Astrocyte (in vitro differentiated cells and primary cell): ENCODE measurements around the gene TMOD1. TPM values are rescaled to one million over a fixed set of nuclear protein-coding genes. Genes with fewer than 3 reads are reported as not detected.

Experiments used
- DNase-seq: peaks from one replicate; pipeline ENCODE4 v3.0.0-alpha.2; 2010; ENCODE audit warnings: low read depth
- FAIRE-seq: peaks from 2 replicates; lab custom pipeline; 2011; peaks lifted over from hg19 to GRCh38; lab: Jason Lieb, UNC
- H2AFZ ChIP-seq: 2 replicates; pipeline ENCODE4 v1.6.0; 2012; ENCODE audit warnings: low read depth, low read length, inconsistent platforms
- H3K27ac ChIP-seq: 2 replicates; pipeline ENCODE4 v1.5.1; 2011; ENCODE audit warnings: low read depth, low read length, inconsistent platforms
- H3K27me3 ChIP-seq: 2 replicates; pipeline ENCODE4 v1.6.0; 2011; ENCODE audit warnings: low read length, inconsistent platforms; ENCODE audit not compliant: insufficient read depth
- H3K36me3 ChIP-seq: 2 replicates; pipeline ENCODE4 v1.5.1; 2011; ENCODE audit warnings: low read length, inconsistent platforms; ENCODE audit not compliant: insufficient read depth
- H3K4me1 ChIP-seq: 2 replicates; pipeline ENCODE4 v1.5.1; 2011; ENCODE audit warnings: low read length, inconsistent platforms; ENCODE audit not compliant: insufficient read depth
- H3K4me2 ChIP-seq: 2 replicates; pipeline ENCODE4 v1.6.0; 2012; ENCODE audit warnings: low read length, inconsistent platforms
- H3K4me3 ChIP-seq: 2 replicates; pipeline ENCODE4 v1.5.1; 2011; ENCODE audit warnings: low read depth, mild to moderate bottlenecking, low read length, inconsistent platforms; ENCODE audit not compliant: insufficient read depth
- H3K79me2 ChIP-seq: 2 replicates; pipeline ENCODE4 v1.6.0; 2012; ENCODE audit warnings: mild to moderate bottlenecking, low read length, inconsistent platforms; ENCODE audit not compliant: insufficient read depth
- H3K9ac ChIP-seq: 2 replicates; pipeline ENCODE4 v1.6.0; 2012; ENCODE audit warnings: mild to moderate bottlenecking, low read length, inconsistent platforms
- H3K9me3 ChIP-seq: 2 replicates; pipeline ENCODE4 v1.5.1; 2012; ENCODE audit warnings: low read depth, mild to moderate bottlenecking, low read length, inconsistent platforms; ENCODE audit not compliant: insufficient read depth
- H4K20me1 ChIP-seq: 2 replicates; pipeline ENCODE4 v1.6.0; 2012; ENCODE audit warnings: low read length, inconsistent platforms; ENCODE audit not compliant: insufficient read depth
- H3K27ac Mint-ChIP-seq: one replicate; pipeline ENCODE4 v1.8.0; 2021; ENCODE audit warnings: mild to moderate bottlenecking, mixed read lengths; ENCODE audit not compliant: unreplicated experiment
- H3K27me3 Mint-ChIP-seq: one replicate; pipeline ENCODE4 v1.8.0; 2021; ENCODE audit warnings: low read depth, mixed read lengths; ENCODE audit not compliant: unreplicated experiment
- H3K36me3 Mint-ChIP-seq: one replicate; pipeline ENCODE4 v1.8.0; 2021; ENCODE audit warnings: low read depth, mixed read lengths; ENCODE audit not compliant: unreplicated experiment
- H3K4me1 Mint-ChIP-seq: one replicate; pipeline ENCODE4 v1.8.0; 2021; ENCODE audit warnings: low read depth, mixed read lengths; ENCODE audit not compliant: unreplicated experiment
- H3K4me3 Mint-ChIP-seq: one replicate; pipeline ENCODE4 v1.8.0; 2021; ENCODE audit warnings: mild to moderate bottlenecking, moderate library complexity, mixed read lengths; ENCODE audit not compliant: unreplicated experiment
- H3K9me3 Mint-ChIP-seq: one replicate; pipeline ENCODE4 v1.8.0; 2021; ENCODE audit warnings: mild to moderate bottlenecking, mixed read lengths; ENCODE audit not compliant: unreplicated experiment
- CTCF ChIP-seq: IDR thresholded peaks from 2 replicates; pipeline ENCODE4 v1.5.1; 2011; ENCODE audit warnings: low read depth, mild to moderate bottlenecking, inconsistent platforms, low read length, moderate library complexity; ENCODE audit not compliant: insufficient read depth
- EZH2 ChIP-seq: IDR thresholded peaks from 2 replicates; pipeline ENCODE4 v1.6.1; 2012; ENCODE audit warnings: mild to moderate bottlenecking, low read length, inconsistent platforms; ENCODE audit not compliant: insufficient read depth
- total RNA-seq: library from RNA; stranded (reverse); gene quantifications from 2 replicates; pipeline ENCODE4 v1.2.1, GENCODE V29; 2021

TMOD1 gene
- total RNA-seq, 1 donor from 2014 or later = 0.48 TPM

- no peaks in the 10 kb centered on the region for H3K9me3 ChIP-seq
- no peak for TF ChIP-seq EZH2
- no peak for TF ChIP-seq CTCF
- no peak overlapping the region for H3K27ac Mint-ChIP-seq
- H3K9ac ChIP-seq = no peak overlapping the region
- peaks cover 15% of the 10 kb centered on the region for H3K4me1 ChIP-seq
- peaks cover 14% of the 10 kb centered on the region for H3K4me1 Mint-ChIP-seq
- no peak overlapping the region for H2AFZ ChIP-seq
- H3K4me3 ChIP-seq = no peak overlapping the region
- peaks cover 71% of the 10 kb centered on the region for H3K79me2 ChIP-seq
- FAIRE-seq = no peak
- H4K20me1 ChIP-seq = peaks cover 24% of the 10 kb centered on the region
- H3K36me3 ChIP-seq = peaks cover 3% of the 10 kb centered on the region
- no peaks in the 10 kb centered on the region for H3K9me3 Mint-ChIP-seq
- DNase-seq = no peak
- no peak overlapping the region for H3K27ac ChIP-seq
- H3K36me3 Mint-ChIP-seq = peaks cover 4% of the 10 kb centered on the region
- H3K4me2 ChIP-seq = no peak overlapping the region
- no peak overlapping the region for H3K4me3 Mint-ChIP-seq
- no peaks in the 10 kb centered on the region for H3K27me3 Mint-ChIP-seq
- H3K27me3 ChIP-seq = no peaks in the 10 kb centered on the region
Measured at GRCh38 chr9:97630591-97630990, 129.1 kb downstream of the TMOD1 start.

DNA sequence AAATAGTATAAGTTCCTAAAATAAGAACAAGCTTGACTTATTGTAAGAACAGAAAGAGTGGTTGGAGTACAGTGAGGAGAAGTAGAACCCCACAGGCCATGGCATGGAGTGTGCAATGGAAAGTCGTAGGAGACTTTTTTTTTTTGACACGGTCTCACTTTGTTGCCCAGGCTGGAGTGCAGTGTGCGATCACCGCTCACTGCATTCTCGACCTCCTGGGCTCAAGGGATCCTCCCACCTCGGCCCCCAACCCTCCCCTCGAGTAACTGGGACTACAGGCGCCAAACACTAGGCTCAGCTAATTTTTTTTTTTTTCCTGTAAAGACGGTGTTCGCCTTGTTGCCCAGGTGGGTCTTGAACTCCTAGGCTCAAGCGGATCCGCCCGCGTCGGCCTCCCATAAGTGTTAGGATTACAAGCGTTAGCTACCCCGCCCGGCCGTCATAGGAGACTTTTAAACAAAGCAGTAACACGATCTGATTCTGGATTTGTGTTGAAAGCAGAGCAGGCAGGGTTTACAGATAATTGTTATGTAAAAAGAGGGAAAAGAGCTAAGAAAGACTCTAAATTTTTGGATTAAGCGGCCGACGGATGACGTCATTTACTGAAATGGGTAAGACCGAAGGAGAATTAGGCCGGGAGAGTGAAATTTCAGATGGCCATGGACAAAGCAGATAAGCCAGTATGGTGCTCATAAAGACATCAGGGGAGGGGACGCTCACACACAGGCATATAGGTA lies 130.9 kb downstream of the TMOD1 start:
- H3K36me3 Mint-ChIP-seq = peaks cover 2% of the 10 kb centered on the region
- peak overlapping the region; percentile 95 for H3K9ac ChIP-seq
- H2AFZ ChIP-seq = peak overlapping the region; percentile 93
- H3K9me3 ChIP-seq = no peaks in the 10 kb centered on the region
- DNase-seq (peak; percentile 80), FAIRE-seq (no peak)
- H3K36me3 ChIP-seq = no peaks in the 10 kb centered on the region
- H3K4me3 ChIP-seq = peak overlapping the region; percentile 95
- peak overlapping the region; percentile 93 for H3K4me3 Mint-ChIP-seq
- H3K4me1 ChIP-seq = peaks cover 15% of the 10 kb centered on the region
- no peaks in the 10 kb centered on the region for H3K27me3 ChIP-seq
- H3K27me3 Mint-ChIP-seq = no peaks in the 10 kb centered on the region
- peaks cover 37% of the 10 kb centered on the region for H4K20me1 ChIP-seq
- peak overlapping the region; percentile 96 for H3K4me2 ChIP-seq
- H3K9me3 Mint-ChIP-seq = no peaks in the 10 kb centered on the region
- peaks cover 22% of the 10 kb centered on the region for H3K4me1 Mint-ChIP-seq
- no peak for TF ChIP-seq EZH2
- TF ChIP-seq CTCF = no peak
- peak overlapping the region; percentile 99 for H3K27ac Mint-ChIP-seq
- peak overlapping the region; percentile 99 for H3K27ac ChIP-seq
- peaks cover 80% of the 10 kb centered on the region for H3K79me2 ChIP-seq
